K562 (cell line): ENCODE results near the gene ATOH8. TPM values are rescaled to one million over a fixed set of nuclear protein-coding genes. Genes with fewer than 3 reads are reported as not detected.

Experiments
- ATAC-seq: fragments of 200-7000 bp; cut with Tn5 transposase; 3 replicates; pipeline ENCODE4 v1.9.1; 2020; ENCODE audit warnings: moderate library complexity
- BruUV-seq: library from RNA; stranded (reverse); fragments of 400-500 nt; replicated peaks from 2 replicates; lab custom pipeline; 2021; lab: Mats Ljungman, UMichigan
- CTCF ChIA-PET: fragments of 300-600 bp; formaldehyde crosslinking; extraction: SDS; loops from one replicate; lab custom pipeline; 2021; ENCODE audit warnings: low intra/inter-chr PET ratio; lab: Yijun Ruan, JAX
- POLR2A ChIA-PET: fragments of 300-600, 350-650 bp; sonication (Branson Sonifier 250); formaldehyde crosslinking; extraction: SDS; loops from one replicate; lab custom pipeline; 2021; ENCODE audit warnings: antibody characterized with exemption, inconsistent platforms; lab: Yijun Ruan, JAX
- DNase-seq, 4 experiments: peaks; one replicate each; pipeline versions ENCODE4 v3.0.0 to v3.0.0-alpha.2; 2011 to 2018; ENCODE audit warnings: low spot score in 3 of 4, mixed read lengths in 3 of 4; ENCODE audit errors: extremely low read depth in 1 of 4
- FAIRE-seq: peaks from 2 replicates; lab custom pipeline; 2011; peaks lifted over from hg19 to GRCh38; lab: Jason Lieb, UNC
- H2AFZ ChIP-seq: 2 replicates; pipeline ENCODE4 v1.6.0; 2011; ENCODE audit warnings: low read depth, low read length, control low read depth, inconsistent platforms
- H3K27ac ChIP-seq: fragments of 200-600 bp; 3 replicates; pipeline ENCODE4 v1.8.0; 2011; ENCODE audit warnings: low read depth, mild to moderate bottlenecking, control low read depth, inconsistent platforms, low read length, moderate library complexity, mixed read lengths; ENCODE audit errors: extremely low read depth
- H3K27me3 ChIP-seq, 2 experiments: fragments of 300-600 bp in 1 of 2; 2 replicates in 1 of 2; 3 replicates in 1 of 2; pipeline versions ENCODE4 v1.6.0 to v1.8.0; 2011; ENCODE audit warnings: inconsistent platforms in 2 of 2, low read length in 2 of 2, mild to moderate bottlenecking in 1 of 2, mixed read lengths in 1 of 2, moderate library complexity in 1 of 2; ENCODE audit not compliant: control insufficient read depth in 2 of 2, insufficient read depth in 2 of 2
- H3K36me3 ChIP-seq: fragments of 300-600 bp; 3 replicates; pipeline ENCODE4 v1.8.0; 2011; ENCODE audit warnings: mild to moderate bottlenecking, low read length, inconsistent platforms; ENCODE audit not compliant: control insufficient read depth, insufficient read depth
- H3K4me1 ChIP-seq, 2 experiments: fragments of 200-600 bp in 1 of 2; replicated peaks in 1 of 2; 2 replicates in 1 of 2; 3 replicates in 1 of 2; pipeline versions ENCODE4 v1.5.1 to v1.8.0; 2011; ENCODE audit warnings: inconsistent platforms in 2 of 2, low read length in 2 of 2, mild to moderate bottlenecking in 1 of 2, mixed read lengths in 1 of 2, moderate library complexity in 1 of 2; ENCODE audit not compliant: control insufficient read depth in 2 of 2, insufficient read depth in 2 of 2
- H3K4me2 ChIP-seq: 2 replicates; pipeline ENCODE4 v1.6.1; 2011; ENCODE audit warnings: low read length, control low read depth, inconsistent platforms, mixed read lengths; ENCODE audit not compliant: insufficient read depth
- H3K4me3 ChIP-seq: fragments of 200-600 bp; sonication (generic), shearing (Covaris generic); 2 replicates; pipeline ENCODE4 v1.5.1; 2016; ENCODE audit warnings: control low read depth, inconsistent platforms
- H3K79me2 ChIP-seq: fragments of 200-600 bp; 3 replicates; pipeline ENCODE4 v1.8.0; 2011; ENCODE audit warnings: low read length, inconsistent platforms; ENCODE audit not compliant: control insufficient read depth, insufficient read depth
- H3K9ac ChIP-seq, 2 experiments: 2 replicates each; pipeline versions ENCODE4 v1.6.0 to v1.6.1; 2011; ENCODE audit warnings: low read depth in 2 of 2, low read length in 2 of 2, control low read depth in 1 of 2, inconsistent platforms in 1 of 2, mild to moderate bottlenecking in 1 of 2, mixed read lengths in 1 of 2; ENCODE audit not compliant: insufficient read depth in 1 of 2
- H3K9me1 ChIP-seq: one replicate; pipeline ENCODE4 v1.6.0; 2011; ENCODE audit warnings: inconsistent platforms, mild to moderate bottlenecking, low read length, moderate library complexity; ENCODE audit not compliant: control insufficient read depth, insufficient read depth
- H3K9me3 ChIP-seq: replicated peaks from 2 replicates; pipeline ENCODE4 v1.5.1; 2011; ENCODE audit warnings: low read depth, low read length, inconsistent platforms; ENCODE audit not compliant: control insufficient read depth, insufficient read depth
- H4K20me1 ChIP-seq: replicated peaks from 2 replicates; pipeline ENCODE4 v1.6.1; 2011; ENCODE audit warnings: low read length, inconsistent platforms, mixed read lengths; ENCODE audit not compliant: control insufficient read depth, insufficient read depth
- BCLAF1 ChIP-seq, 2 experiments: fragments of 450-650 bp in 1 of 2; IDR thresholded peaks; 2 replicates each; pipeline ENCODE4 v1.6.1; 2011 to 2017; ENCODE audit warnings: low read depth in 2 of 2, antibody characterized with exemption in 1 of 2, borderline replicate concordance in 1 of 2, low read length in 1 of 2, mild to moderate bottlenecking in 1 of 2, mixed read lengths in 1 of 2; ENCODE audit not compliant: control insufficient read depth in 1 of 2
- CBX1 ChIP-seq: sonication (generic); IDR thresholded peaks from 2 replicates; pipeline ENCODE4 v1.6.1; 2016; ENCODE audit warnings: antibody characterized with exemption, low read depth, mild to moderate bottlenecking
- CHD2 ChIP-seq: IDR thresholded peaks from 2 replicates; pipeline ENCODE4 v1.6.1; 2011; ENCODE audit warnings: low read depth, low read length
- CREB3L1 ChIP-seq: fragments of 450-650 bp; IDR thresholded peaks from 2 replicates; pipeline ENCODE4 v1.6.1; 2014; ENCODE audit warnings: low read depth, mild to moderate bottlenecking, moderate library complexity, borderline replicate concordance
- EZH2 ChIP-seq: IDR thresholded peaks from 2 replicates; pipeline ENCODE4 v1.6.1; 2012; ENCODE audit warnings: low read depth, mild to moderate bottlenecking, inconsistent platforms, low read length, borderline replicate concordance
- FOXM1 ChIP-seq, 2 experiments: fragments of 450-650 bp in 1 of 2; sonication (generic) in 1 of 2; formaldehyde crosslinking in 1 of 2; IDR thresholded peaks; 2 replicates each; pipeline versions ENCODE4 v1.6.1 to v1.9.0; 2017 to 2022; ENCODE audit warnings: low read depth in 2 of 2, mild to moderate bottlenecking in 2 of 2, missing genetic modification reagents in 1 of 2, moderate library complexity in 1 of 2
- HOMEZ ChIP-seq: fragments of 250-450 bp; sonication (Bioruptor Pico); IDR thresholded peaks from 2 replicates; pipeline ENCODE4 v1.4.0; 2020; ENCODE audit warnings: mild to moderate bottlenecking, moderate library complexity
- PBX2 ChIP-seq, 2 experiments: IDR thresholded peaks in 1 of 2; conservative IDR thresholded peaks in 1 of 2; 2 replicates each; pipeline ENCODE4 v1.6.1; 2016; ENCODE audit warnings: low read depth in 2 of 2, mild to moderate bottlenecking in 1 of 2, missing compliant biosample characterization in 1 of 2, missing genetic modification characterization in 1 of 2, moderate library complexity in 1 of 2
- RBM17 ChIP-seq: fragments of 200-400 bp; formaldehyde crosslinking; IDR thresholded peaks from 2 replicates; pipeline ENCODE4 v1.6.1; 2017; ENCODE audit warnings: low read depth, mild to moderate bottlenecking, low read length, borderline replicate concordance
- ZNF23 ChIP-seq: fragments of 250-450 bp; sonication (Bioruptor Pico); IDR thresholded peaks from 2 replicates; pipeline ENCODE4 v1.4.0; 2020; ENCODE audit warnings: mild to moderate bottlenecking
- ZNF263 ChIP-seq: sonication (generic); formaldehyde crosslinking; IDR thresholded peaks from 2 replicates; pipeline ENCODE4 v1.8.0; 2022; ENCODE audit warnings: mild to moderate bottlenecking, missing genetic modification reagents, borderline replicate concordance
- WGBS: fragments of 100-300 bp; shearing (Covaris generic); methylation state at CpG from one replicate; pipeline ENCODE4 v1.1.6; 2016; ENCODE audit warnings: low coverage, mixed read lengths; ENCODE audit not compliant: insufficient coverage; ENCODE audit errors: missing lambda C conversion rate; 5-methylcytosine and 5-hydroxymethylcytosine counted together
- in situ Hi-C: fragments of 300-500 bp; cut with MboI; formaldehyde crosslinking; loops from 4 replicates; pipeline ENCODE4 v1.15.0; 2018; ENCODE audit warnings: inconsistent platforms, mixed read lengths
- intact Hi-C: fragments of 100-400 bp; cut with micrococcal nuclease; formaldehyde crosslinking; loops from 2 replicates; pipeline ENCODE4 v1.14.2; 2022
- polyA plus RNA-seq, 8 experiments: library from polyadenylated mRNA; depleted of rRNA in 4 of 8; stranded (reverse) in 5 of 8; unstranded in 3 of 8; fragments of >200 nt; fragmentation: Nextera tagmentation in 2 of 8; fragmentation: Illumina TruSeq in 1 of 8; extraction: Ambion mirVana in 2 of 8; extraction: Trizol in 1 of 8; gene quantifications; 2 replicates each; pipeline versions ENCODE4 v1.2.1 to v1.2.3, GENCODE V29; 2011 to 2014; ENCODE audit warnings: inconsistent platforms in 1 of 8, missing spikeins in 1 of 8
- total RNA-seq, 7 experiments: library from RNA; depleted of rRNA in 6 of 7; stranded (reverse); fragments of >200 nt in 6 of 7; fragmentation: Illumina TruSeq in 2 of 7; extraction: Trizol in 2 of 7; gene quantifications; 2 replicates each; pipeline versions ENCODE4 v1.2.1 to v1.2.3, GENCODE V29; 2011 to 2021; ENCODE audit warnings: low replicate concordance in 1 of 7

ATOH8 gene
- total and polyA plus RNA-seq, 9 of the 15 experiments (the other 6 are each of a cell fraction or from before 2014, with no cell fraction given) = not detected

- Histone ChIP-seq H3K27ac (no peak overlapping the region), H3K79me2 (no peaks in the 10 kb centered on the region), H3K4me2 (no peak overlapping the region), H3K4me3 (no peak overlapping the region), H3K27me3 (no peaks in the 10 kb centered on the region), H4K20me1 (no peaks in the 10 kb centered on the region), H2AFZ (no peak overlapping the region), H3K9ac (no peak overlapping the region), H3K36me3 (no peaks in the 10 kb centered on the region), H3K9me3 (no peaks in the 10 kb centered on the region), H3K4me1 (peaks cover 7 to 8% of the 10 kb centered on the region in 2 experiments; a peak in 4 of 5 replicates), H3K9me1 (no peaks in the 10 kb centered on the region)
- no TSS peak for BruUV-seq
- FAIRE-seq = no peak
- in situ Hi-C loops (no loop called here), intact Hi-C loops (no loop called here)
- no peak for DNase-seq
- CTCF ChIA-PET = interaction anchor here (7.8 kb wide), 1 partner anchor 249 kb away, joined by 129 read pairs; no protein-coding TSS in a partner anchor
- POLR2A ChIA-PET = interaction anchor here (0.7 to 1.5 kb wide), 3 partner anchors 9 to 248 kb away, joined by 3 to 5 read pairs (median 3); no protein-coding TSS in a partner anchor
- no peak for ATAC-seq
- 50% methylated on average over 1 of the region's 1 CpG for WGBS
- no peak for TF ChIP-seq CBX1
- TF ChIP-seq CHD2 = no peak
- no peak for TF ChIP-seq FOXM1 (IDR thresholded peaks at IDR 0.05; ENCODE audit: low read depth)
- TF ChIP-seq FOXM1 (CRISPR knock-in tag; IDR thresholded peaks at IDR 0.05; ENCODE audit: low read depth) = no peak
- TF ChIP-seq ZNF23 (CRISPR knock-in tag) = no peak
- TF ChIP-seq ZNF263 (CRISPR knock-in tag) = no peak
- no peak for TF ChIP-seq EZH2
- no peak for TF ChIP-seq CREB3L1
- no peak for TF ChIP-seq BCLAF1 (IDR thresholded peaks at IDR 0.05; ENCODE audit: borderline replicate concordance in 1 of 2, control insufficient read depth in 1 of 2, low read depth in 2 of 2, low read length in 1 of 2)
- TF ChIP-seq RBM17 = no peak
- TF ChIP-seq HOMEZ = no peak
- no peak for TF ChIP-seq PBX2 (CRISPR knock-in tag; IDR thresholded peaks at IDR 0.05; ENCODE audit: low read depth)
- no peak for TF ChIP-seq PBX2 (tag; conservative IDR thresholded peaks at IDR 0.05; ENCODE audit: low read depth)
These were observed 76.9 kb downstream of the ATOH8 start for GRCh38 chr2:85830645-85831044.
